Suprapubic skin (tissue), 4 donors: ENCODE measurements around the gene MARS1.

Source experiments
- EP300 ChIP-seq: sonication (generic); formaldehyde crosslinking; IDR thresholded peaks from one replicate; pipeline ENCODE4 v1.6.1; 2017; ENCODE audit warnings: antibody characterized with exemption
- POLR2A ChIP-seq, 2 donors: fragments of 450-650 bp; IDR thresholded peaks; one replicate each; pipeline ENCODE4 v1.6.1; 2017; ENCODE audit warnings: antibody characterized with exemption in 2 of 2, mild to moderate bottlenecking in 2 of 2, moderate library complexity in 2 of 2
- POLR2AphosphoS5 ChIP-seq, 3 donors: sonication (generic); formaldehyde crosslinking; IDR thresholded peaks; one replicate each; pipeline ENCODE4 v1.6.1; 2017; ENCODE audit warnings: antibody characterized with exemption in 3 of 3
- TF ChIP-seq, protein P1 (sequence below), 2 donors: fragments of 200-600 bp in 1 of 2; fragments of 450-650 bp in 1 of 2; sonication (generic) in 1 of 2; IDR thresholded peaks; one replicate each; pipeline ENCODE4 v1.5.1; 2016 to 2019; ENCODE audit warnings: antibody characterized with exemption in 2 of 2, mild to moderate bottlenecking in 1 of 2, moderate library complexity in 1 of 2

- TF ChIP-seq, protein P1, sequence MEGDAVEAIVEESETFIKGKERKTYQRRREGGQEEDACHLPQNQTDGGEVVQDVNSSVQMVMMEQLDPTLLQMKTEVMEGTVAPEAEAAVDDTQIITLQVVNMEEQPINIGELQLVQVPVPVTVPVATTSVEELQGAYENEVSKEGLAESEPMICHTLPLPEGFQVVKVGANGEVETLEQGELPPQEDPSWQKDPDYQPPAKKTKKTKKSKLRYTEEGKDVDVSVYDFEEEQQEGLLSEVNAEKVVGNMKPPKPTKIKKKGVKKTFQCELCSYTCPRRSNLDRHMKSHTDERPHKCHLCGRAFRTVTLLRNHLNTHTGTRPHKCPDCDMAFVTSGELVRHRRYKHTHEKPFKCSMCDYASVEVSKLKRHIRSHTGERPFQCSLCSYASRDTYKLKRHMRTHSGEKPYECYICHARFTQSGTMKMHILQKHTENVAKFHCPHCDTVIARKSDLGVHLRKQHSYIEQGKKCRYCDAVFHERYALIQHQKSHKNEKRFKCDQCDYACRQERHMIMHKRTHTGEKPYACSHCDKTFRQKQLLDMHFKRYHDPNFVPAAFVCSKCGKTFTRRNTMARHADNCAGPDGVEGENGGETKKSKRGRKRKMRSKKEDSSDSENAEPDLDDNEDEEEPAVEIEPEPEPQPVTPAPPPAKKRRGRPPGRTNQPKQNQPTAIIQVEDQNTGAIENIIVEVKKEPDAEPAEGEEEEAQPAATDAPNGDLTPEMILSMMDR (IDR thresholded peaks at IDR 0.05): no peak
- TF ChIP-seq POLR2AphosphoS5 (IDR thresholded peaks at IDR 0.05) (no peak), POLR2A (IDR thresholded peaks at IDR 0.05) (no peak), EP300 (no peak)
Observed at GRCh38 chr12:57541001-57541400, 53.1 kb downstream of the MARS1 start.
